Large intestine (tissue), 3 donors: Measurements from ENCODE around the gene ANXA3. TPM values are rescaled to one million over a fixed set of nuclear protein-coding genes. Genes with fewer than 3 reads are reported as not detected.

Experiments used
- DNase-seq, 2 donors: peaks; one replicate each; pipeline versions ENCODE4 v3.0.0 to v3.0.0-alpha.2; 2013
- H3K27ac ChIP-seq: one replicate; pipeline ENCODE4 v1.5.1; 2013; ENCODE audit warnings: low read length
- H3K27me3 ChIP-seq: 2 replicates; pipeline ENCODE4 v1.6.1; 2013; ENCODE audit warnings: low read length; ENCODE audit not compliant: control insufficient read depth, insufficient read depth
- H3K36me3 ChIP-seq: 2 replicates; pipeline ENCODE4 v1.6.1; 2013; ENCODE audit warnings: low read length; ENCODE audit not compliant: control insufficient read depth, insufficient read depth
- H3K4me1 ChIP-seq: one replicate; pipeline ENCODE4 v1.6.1; 2013; ENCODE audit warnings: low read length; ENCODE audit not compliant: control insufficient read depth, insufficient read depth
- H3K4me3 ChIP-seq: one replicate; pipeline ENCODE4 v1.5.1; 2013; ENCODE audit warnings: low read length
- H3K9me3 ChIP-seq: one replicate; pipeline ENCODE4 v1.6.1; 2013; ENCODE audit warnings: mild to moderate bottlenecking, low read depth, low read length, moderate library complexity; ENCODE audit not compliant: control insufficient read depth
- WGBS: methylation state at CpG from one replicate; pipeline ENCODE4 v1.1.5; 2013; ENCODE audit warnings: low lambda C conversion rate; ENCODE audit not compliant: insufficient coverage; 5-methylcytosine and 5-hydroxymethylcytosine counted together
- polyA plus RNA-seq: library from polyadenylated mRNA; unstranded; fragments of 120-200 nt; gene quantifications from one replicate; pipeline ENCODE4 v1.2.1, GENCODE V29; 2013

Gene ANXA3
- polyA plus RNA-seq, 1 donor, result 81.3 TPM

GRCh38 chr4:78517050-78517652 lies 34.4 kb upstream of the ANXA3 start:
- Histone ChIP-seq H3K9me3 (no peaks in the 10 kb centered on the region), H3K4me3 (no peak overlapping the region), H3K36me3 (peaks cover 7% of the 10 kb centered on the region), H3K27ac (no peak overlapping the region), H3K4me1 (peaks cover 8% of the 10 kb centered on the region), H3K27me3 (no peaks in the 10 kb centered on the region)
- WGBS, result 0% methylated on average over 2 of the region's 3 CpGs
- DNase-seq, result peak in 1 of 2 donors; percentile 27

GRCh38 chr4:78518561-78518960 lies 33.0 kb upstream of the ANXA3 start:
- H3K36me3 ChIP-seq, result peaks cover 13% of the 10 kb centered on the region
- DNase-seq, result no peak
- H3K27ac ChIP-seq, result no peak overlapping the region
- H3K4me3 ChIP-seq, result no peak overlapping the region
- no peaks in the 10 kb centered on the region for H3K27me3 ChIP-seq
- H3K9me3 ChIP-seq, result no peaks in the 10 kb centered on the region
- peaks cover under 1% of the 10 kb centered on the region for H3K4me1 ChIP-seq
- WGBS, result no CpG with 5 or more reads among the region's 3 CpGs

- no peaks in the 10 kb centered on the region for H3K27me3 ChIP-seq
- H3K27ac ChIP-seq, result no peak overlapping the region
- peaks cover 18% of the 10 kb centered on the region for H3K36me3 ChIP-seq
- no peaks in the 10 kb centered on the region for H3K4me1 ChIP-seq
- no peak overlapping the region for H3K4me3 ChIP-seq
- 96% methylated on average over 2 of the region's 3 CpGs for WGBS
- no peaks in the 10 kb centered on the region for H3K9me3 ChIP-seq
- DNase-seq, result no peak
Observed at GRCh38 chr4:78519962-78520361, 31.6 kb upstream of the ANXA3 start.

- H3K27ac ChIP-seq, result no peak overlapping the region
- no peak overlapping the region for H3K4me3 ChIP-seq
- no peak for DNase-seq
- H3K9me3 ChIP-seq, result no peaks in the 10 kb centered on the region
- H3K36me3 ChIP-seq, result peaks cover 20% of the 10 kb centered on the region
- no peaks in the 10 kb centered on the region for H3K4me1 ChIP-seq
- 75% methylated on average over 1 of the region's 3 CpGs for WGBS
- H3K27me3 ChIP-seq, result no peaks in the 10 kb centered on the region
Observed at GRCh38 chr4:78520808-78521226, 30.8 kb upstream of the ANXA3 start.

GRCh38 chr4:78524009-78524408 lies 27.6 kb upstream of the ANXA3 start:
- H3K36me3 ChIP-seq, result peaks cover 25% of the 10 kb centered on the region
- no peak overlapping the region for H3K27ac ChIP-seq
- H3K4me1 ChIP-seq, result no peaks in the 10 kb centered on the region
- no peaks in the 10 kb centered on the region for H3K9me3 ChIP-seq
- DNase-seq, result no peak
- no peaks in the 10 kb centered on the region for H3K27me3 ChIP-seq
- WGBS, result 75% methylated on average over 1 of the region's 1 CpG
- no peak overlapping the region for H3K4me3 ChIP-seq

- no peak overlapping the region for H3K27ac ChIP-seq
- H3K4me1 ChIP-seq, result no peaks in the 10 kb centered on the region
- H3K36me3 ChIP-seq, result peaks cover 18% of the 10 kb centered on the region
- H3K27me3 ChIP-seq, result no peaks in the 10 kb centered on the region
- no CpG with 5 or more reads among the region's 3 CpGs for WGBS
- no peaks in the 10 kb centered on the region for H3K9me3 ChIP-seq
- no peak overlapping the region for H3K4me3 ChIP-seq
- DNase-seq, result no peak
Observed at GRCh38 chr4:78525559-78525958, 26.0 kb upstream of the ANXA3 start.

GRCh38 chr4:78527103-78527502 lies 24.5 kb upstream of the ANXA3 start:
- no peaks in the 10 kb centered on the region for H3K4me1 ChIP-seq
- H3K27ac ChIP-seq, result no peak overlapping the region
- no peaks in the 10 kb centered on the region for H3K27me3 ChIP-seq
- no peaks in the 10 kb centered on the region for H3K9me3 ChIP-seq
- DNase-seq, result no peak
- H3K4me3 ChIP-seq, result no peak overlapping the region
- WGBS, result no CpG with 5 or more reads among the region's 1 CpG
- H3K36me3 ChIP-seq, result peaks cover 18% of the 10 kb centered on the region

GRCh38 chr4:78527555-78527954 lies 24.0 kb upstream of the ANXA3 start:
- H3K36me3 ChIP-seq, result peaks cover 18% of the 10 kb centered on the region
- 60% methylated on average over 1 of the region's 4 CpGs for WGBS
- H3K27me3 ChIP-seq, result no peaks in the 10 kb centered on the region
- DNase-seq, result no peak
- no peak overlapping the region for H3K4me3 ChIP-seq
- no peaks in the 10 kb centered on the region for H3K4me1 ChIP-seq
- H3K27ac ChIP-seq, result no peak overlapping the region
- H3K9me3 ChIP-seq, result no peaks in the 10 kb centered on the region

- no peak for DNase-seq
- Histone ChIP-seq H3K4me1 (no peaks in the 10 kb centered on the region), H3K9me3 (no peaks in the 10 kb centered on the region), H3K36me3 (peaks cover 11% of the 10 kb centered on the region), H3K27me3 (no peaks in the 10 kb centered on the region), H3K27ac (no peak overlapping the region), H3K4me3 (no peak overlapping the region)
- 75% methylated on average over 3 of the region's 3 CpGs for WGBS
Observed at GRCh38 chr4:78528327-78528726, 23.2 kb upstream of the ANXA3 start.

GRCh38 chr4:78529569-78530209 lies 21.9 kb upstream of the ANXA3 start:
- Histone ChIP-seq H3K4me3 (no peak overlapping the region), H3K27ac (no peak overlapping the region), H3K9me3 (no peaks in the 10 kb centered on the region), H3K36me3 (peaks cover 7% of the 10 kb centered on the region), H3K4me1 (no peaks in the 10 kb centered on the region), H3K27me3 (no peaks in the 10 kb centered on the region)
- 100% methylated on average over 1 of the region's 2 CpGs for WGBS
- no peak for DNase-seq

GRCh38 chr4:78532046-78532445 lies 19.5 kb upstream of the ANXA3 start:
- H3K4me3 ChIP-seq, result no peak overlapping the region
- WGBS, result no CpG with 5 or more reads among the region's 1 CpG
- no peak for DNase-seq
- H3K4me1 ChIP-seq, result no peaks in the 10 kb centered on the region
- H3K36me3 ChIP-seq, result peaks cover 8% of the 10 kb centered on the region
- no peaks in the 10 kb centered on the region for H3K27me3 ChIP-seq
- no peaks in the 10 kb centered on the region for H3K9me3 ChIP-seq
- no peak overlapping the region for H3K27ac ChIP-seq
